Activated T-helper 17 cell treated with anti-CD3 and anti-CD28 coated beads, Interleukin-2, amount 50 U/mL, for 72 hours (primary cell): Measurements from ENCODE around the gene MROH2A. TPM values are rescaled to one million over a fixed set of nuclear protein-coding genes. Genes with fewer than 3 reads are reported as not detected.

Source experiments
- ATAC-seq: fragments of 150-1000 bp; cut with Tn5 transposase; replicated peaks from 2 replicates; pipeline ENCODE4 v1.10.0; 2021; ENCODE audit warnings: mild to moderate bottlenecking, moderate library complexity
- H3K27ac Mint-ChIP-seq: one replicate; pipeline ENCODE4 v1.8.0; 2022; ENCODE audit warnings: mixed read lengths
- H3K27me3 Mint-ChIP-seq: one replicate; pipeline ENCODE4 v1.8.0; 2022; ENCODE audit warnings: mixed read lengths
- H3K36me3 Mint-ChIP-seq: one replicate; pipeline ENCODE4 v1.8.0; 2022; ENCODE audit warnings: low read depth, mild to moderate bottlenecking, mixed read lengths
- H3K4me1 Mint-ChIP-seq: one replicate; pipeline ENCODE4 v1.8.0; 2022; ENCODE audit warnings: mixed read lengths
- H3K4me3 Mint-ChIP-seq: one replicate; pipeline ENCODE4 v1.8.0; 2022; ENCODE audit warnings: mild to moderate bottlenecking, mixed read lengths
- H3K9me3 Mint-ChIP-seq: one replicate; pipeline ENCODE4 v1.8.0; 2022; ENCODE audit warnings: mixed read lengths
- total RNA-seq, 2 donors: library from RNA; stranded (reverse); gene quantifications; one replicate each; pipeline ENCODE4 v1.2.3, GENCODE V29; 2022

MROH2A gene
- total RNA-seq, 2 donors from 2014 or later: not detected

- H3K9me3 Mint-ChIP-seq: no peaks in the 10 kb centered on the region
- ATAC-seq: no peak
- no peak overlapping the region for H3K27ac Mint-ChIP-seq
- H3K4me1 Mint-ChIP-seq: no peaks in the 10 kb centered on the region
- H3K27me3 Mint-ChIP-seq: peaks cover 8% of the 10 kb centered on the region
- no peaks in the 10 kb centered on the region for H3K36me3 Mint-ChIP-seq
- H3K4me3 Mint-ChIP-seq: no peak overlapping the region
Measured at GRCh38 chr2:233817361-233817911, 39.3 kb downstream of the MROH2A start.

DNA sequence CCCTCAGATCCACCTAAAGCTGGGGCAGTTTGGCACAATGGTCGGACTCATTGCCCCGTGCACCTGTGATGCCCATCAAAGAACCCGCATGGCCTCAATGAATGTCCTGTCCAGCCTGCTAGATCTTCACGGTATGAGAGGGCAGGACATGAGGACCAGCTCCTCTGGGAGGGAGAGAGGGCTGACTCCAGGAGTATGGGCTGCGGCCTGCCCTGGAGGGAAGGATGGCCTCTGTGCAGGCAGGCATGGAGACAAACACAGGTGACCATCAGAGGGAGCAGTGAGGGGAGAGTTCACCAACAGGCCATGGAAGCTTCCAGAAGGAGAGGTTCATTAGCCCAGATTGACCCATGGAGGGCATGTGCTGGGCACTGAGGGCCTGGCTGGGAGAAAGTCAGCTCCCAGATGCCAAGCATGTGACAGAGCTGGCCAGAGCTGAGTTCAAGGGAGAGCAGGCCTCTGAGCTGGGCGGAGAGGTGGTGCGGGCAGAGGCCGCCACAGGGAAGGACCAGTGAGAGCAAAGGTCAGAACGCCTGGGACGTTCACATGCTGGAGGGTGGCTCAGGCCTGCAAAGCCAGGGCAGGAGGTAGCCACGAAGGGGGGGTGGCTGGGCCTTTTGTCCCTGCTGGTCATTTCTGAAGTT, 40.0 kb downstream of the MROH2A start:
- H3K9me3 Mint-ChIP-seq: no peaks in the 10 kb centered on the region
- peaks cover 8% of the 10 kb centered on the region for H3K27me3 Mint-ChIP-seq
- no peak for ATAC-seq
- no peak overlapping the region for H3K4me3 Mint-ChIP-seq
- no peak overlapping the region for H3K27ac Mint-ChIP-seq
- no peaks in the 10 kb centered on the region for H3K36me3 Mint-ChIP-seq
- no peaks in the 10 kb centered on the region for H3K4me1 Mint-ChIP-seq

GRCh38 chr2:233818639-233819621, 40.8 kb downstream of the MROH2A start:
- H3K4me1 Mint-ChIP-seq: no peaks in the 10 kb centered on the region
- H3K9me3 Mint-ChIP-seq: no peaks in the 10 kb centered on the region
- no peak overlapping the region for H3K4me3 Mint-ChIP-seq
- no peaks in the 10 kb centered on the region for H3K36me3 Mint-ChIP-seq
- no peak overlapping the region for H3K27ac Mint-ChIP-seq
- H3K27me3 Mint-ChIP-seq: peaks cover 8% of the 10 kb centered on the region
- ATAC-seq: no peak

DNA sequence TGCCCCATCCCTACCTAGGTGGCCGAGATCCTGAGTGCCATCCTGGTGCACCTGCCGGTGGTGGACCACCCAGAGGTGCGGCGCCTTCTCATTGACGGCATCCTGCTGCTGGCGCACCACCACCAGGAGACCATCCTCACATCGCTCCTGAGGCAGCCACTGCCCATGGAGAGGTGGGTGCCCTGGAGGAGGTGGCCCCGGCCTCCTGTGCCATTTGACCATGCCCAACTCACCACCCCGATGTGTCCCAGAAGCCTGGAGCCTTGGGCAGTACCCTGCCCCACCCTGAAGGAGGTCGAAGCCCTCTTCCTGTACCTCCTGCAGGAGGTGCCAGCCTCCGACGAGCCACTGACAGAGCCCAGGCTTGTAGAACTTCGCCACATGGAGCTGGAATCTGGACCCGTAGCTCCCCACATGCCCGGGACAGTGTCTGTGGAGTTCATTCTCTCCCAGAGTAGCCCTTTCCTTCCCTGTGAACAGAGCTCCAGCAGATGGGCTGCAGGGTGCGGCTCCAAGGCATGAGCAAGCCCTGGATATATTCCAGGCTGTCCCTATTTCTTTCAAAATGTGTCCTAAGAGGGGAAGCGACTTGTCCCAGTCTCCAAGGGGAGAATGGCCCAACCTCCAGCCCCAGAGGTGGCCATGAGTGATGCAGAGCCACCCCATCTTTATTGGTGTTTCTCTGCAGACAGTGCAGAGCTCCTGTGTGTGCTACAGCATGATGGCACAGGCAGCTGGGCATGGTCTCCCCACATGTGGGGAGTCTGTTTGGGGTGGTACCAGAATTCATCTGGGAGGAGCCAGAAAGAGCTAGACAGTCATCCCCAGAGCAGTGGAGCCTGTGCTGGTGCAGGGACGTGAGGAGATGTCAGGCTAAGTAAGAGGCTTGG, 42.0 kb downstream of the MROH2A start:
- Mint-ChIP-seq H3K4me3 (no peak overlapping the region), H3K9me3 (no peaks in the 10 kb centered on the region), H3K27ac (no peak overlapping the region), H3K27me3 (peaks cover 9% of the 10 kb centered on the region), H3K36me3 (no peaks in the 10 kb centered on the region), H3K4me1 (no peaks in the 10 kb centered on the region)
- no peak for ATAC-seq

- peaks cover 13% of the 10 kb centered on the region for H3K27me3 Mint-ChIP-seq
- no peak for ATAC-seq
- no peak overlapping the region for H3K27ac Mint-ChIP-seq
- no peaks in the 10 kb centered on the region for H3K9me3 Mint-ChIP-seq
- H3K4me1 Mint-ChIP-seq: no peaks in the 10 kb centered on the region
- H3K4me3 Mint-ChIP-seq: no peak overlapping the region
- no peaks in the 10 kb centered on the region for H3K36me3 Mint-ChIP-seq
Measured at GRCh38 chr2:233820774-233821105, 42.6 kb downstream of the MROH2A start.

DNA sequence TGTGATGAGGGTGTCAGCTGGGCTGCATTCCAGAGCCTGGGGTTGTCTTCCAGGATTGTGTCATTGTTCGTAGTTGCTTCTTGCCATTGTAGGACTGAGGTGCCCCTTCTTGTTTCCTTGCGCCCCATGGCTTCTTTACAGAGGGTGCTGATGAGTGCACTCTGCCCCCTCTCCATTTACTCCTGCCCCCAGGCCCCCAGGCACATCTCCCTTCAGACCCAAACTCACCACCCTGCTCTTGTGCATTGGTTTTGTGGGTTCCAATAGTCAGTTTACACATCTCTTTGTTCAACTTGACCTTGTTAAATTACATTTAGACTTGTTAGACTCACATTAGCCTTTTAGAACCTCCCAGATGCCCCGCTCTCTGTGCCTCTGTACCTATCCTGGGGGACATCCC, 43.1 kb downstream of the MROH2A start:
- no peak overlapping the region for H3K27ac Mint-ChIP-seq
- no peaks in the 10 kb centered on the region for H3K9me3 Mint-ChIP-seq
- no peak overlapping the region for H3K4me3 Mint-ChIP-seq
- no peak for ATAC-seq
- peaks cover 14% of the 10 kb centered on the region for H3K27me3 Mint-ChIP-seq
- no peaks in the 10 kb centered on the region for H3K36me3 Mint-ChIP-seq
- H3K4me1 Mint-ChIP-seq: no peaks in the 10 kb centered on the region

DNA sequence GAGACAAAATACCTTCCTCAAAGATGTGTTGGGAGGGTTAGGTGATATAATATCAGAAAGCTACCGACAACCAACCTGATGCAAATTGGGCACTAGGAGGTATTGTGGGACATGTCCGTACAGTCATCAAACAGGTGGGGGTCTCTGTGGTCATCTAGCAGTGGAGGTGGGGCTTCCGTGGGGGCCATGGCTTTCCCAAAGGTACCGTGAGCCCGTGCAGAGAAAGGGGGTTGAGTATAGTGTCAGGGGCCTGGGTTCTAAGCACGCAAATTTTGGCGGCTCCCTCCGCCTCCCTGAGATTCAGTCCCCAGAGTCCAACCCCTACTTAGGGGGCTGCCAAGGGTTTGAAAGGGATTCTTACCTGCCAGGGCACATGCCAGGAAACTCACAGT, 43.6 kb downstream of the MROH2A start:
- Mint-ChIP-seq H3K27ac (no peak overlapping the region), H3K9me3 (no peaks in the 10 kb centered on the region), H3K4me3 (no peak overlapping the region), H3K4me1 (no peaks in the 10 kb centered on the region), H3K36me3 (no peaks in the 10 kb centered on the region), H3K27me3 (peaks cover 16% of the 10 kb centered on the region)
- no peak for ATAC-seq

GRCh38 chr2:233822101-233822771, 44.1 kb downstream of the MROH2A start:
- no peaks in the 10 kb centered on the region for H3K36me3 Mint-ChIP-seq
- H3K4me3 Mint-ChIP-seq: no peak overlapping the region
- peaks cover 16% of the 10 kb centered on the region for H3K27me3 Mint-ChIP-seq
- no peak overlapping the region for H3K27ac Mint-ChIP-seq
- H3K9me3 Mint-ChIP-seq: no peaks in the 10 kb centered on the region
- no peak for ATAC-seq
- no peaks in the 10 kb centered on the region for H3K4me1 Mint-ChIP-seq

DNA sequence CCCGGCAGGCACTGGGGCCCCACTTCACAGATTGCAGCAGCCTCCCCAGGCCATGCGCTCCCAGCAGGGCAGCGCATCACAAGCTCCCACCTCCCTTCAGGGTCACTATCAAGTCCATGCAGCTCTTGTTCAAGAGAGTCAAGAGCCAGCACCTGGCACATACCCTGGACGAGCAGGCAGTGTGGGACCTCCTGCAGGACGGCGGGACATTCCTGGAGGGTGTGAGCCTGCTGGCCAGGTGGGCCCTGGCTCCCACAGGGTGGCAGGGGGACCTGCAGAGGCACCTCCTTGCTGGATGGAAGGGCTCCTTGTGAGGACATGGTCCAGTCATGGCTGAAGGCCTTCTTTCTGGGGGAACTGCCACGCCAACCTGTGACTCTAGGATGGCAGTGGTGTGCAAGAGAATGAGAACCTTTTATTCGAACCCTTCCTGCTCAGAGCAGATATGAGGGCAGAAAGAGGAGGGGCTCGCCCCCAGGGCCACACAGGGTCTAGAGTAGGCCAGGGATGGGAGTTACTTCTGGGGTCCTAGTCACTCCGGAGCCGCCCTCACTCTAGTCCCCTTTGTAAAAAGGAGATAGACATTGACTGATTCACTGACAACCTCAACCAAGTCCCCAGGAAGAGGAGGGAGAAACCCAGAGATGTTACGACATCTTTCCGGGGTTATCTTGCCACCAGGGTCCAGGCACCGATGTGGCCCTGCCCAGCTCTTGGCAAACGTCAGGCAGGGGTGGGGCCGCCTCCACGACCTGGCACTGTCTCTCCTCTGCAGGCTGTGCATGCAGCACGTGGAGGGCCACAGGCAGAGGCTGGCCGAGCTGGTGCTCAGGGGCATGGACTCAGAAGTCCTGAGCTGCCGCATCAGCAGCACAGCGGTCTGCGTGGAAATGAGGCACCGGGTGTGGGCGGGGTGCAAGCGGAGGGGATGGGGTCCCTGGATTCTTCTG, 44.9 kb downstream of the MROH2A start:
- no peak overlapping the region for H3K27ac Mint-ChIP-seq
- H3K36me3 Mint-ChIP-seq: no peaks in the 10 kb centered on the region
- H3K4me1 Mint-ChIP-seq: no peaks in the 10 kb centered on the region
- peaks cover 14% of the 10 kb centered on the region for H3K27me3 Mint-ChIP-seq
- ATAC-seq: no peak
- no peaks in the 10 kb centered on the region for H3K9me3 Mint-ChIP-seq
- H3K4me3 Mint-ChIP-seq: no peak overlapping the region

GRCh38 chr2:233823731-233824121, 45.6 kb downstream of the MROH2A start:
- Mint-ChIP-seq H3K27me3 (peaks cover 12% of the 10 kb centered on the region), H3K36me3 (no peaks in the 10 kb centered on the region), H3K9me3 (no peaks in the 10 kb centered on the region), H3K4me3 (no peak overlapping the region), H3K27ac (no peak overlapping the region), H3K4me1 (no peaks in the 10 kb centered on the region)
- no peak for ATAC-seq

DNA sequence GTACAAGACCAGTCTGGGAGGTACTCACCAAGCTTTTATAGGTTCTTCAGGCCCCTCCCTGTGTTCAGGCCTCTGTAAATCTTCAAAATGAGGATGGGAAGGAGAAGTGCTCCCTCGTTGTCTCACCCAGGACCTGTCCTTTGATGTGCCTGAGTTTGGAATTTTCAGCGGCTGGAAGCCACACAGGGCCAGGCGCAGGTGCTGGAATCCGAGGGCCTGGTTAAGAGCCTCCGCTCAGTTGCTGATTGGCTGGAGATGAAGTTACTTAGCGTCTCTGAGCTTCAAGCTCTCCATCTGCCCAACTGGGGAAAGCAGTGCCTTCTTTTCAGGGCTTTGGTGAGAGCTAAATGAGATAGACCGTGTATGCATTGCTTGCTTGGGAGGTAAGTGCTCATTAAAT, 46.2 kb downstream of the MROH2A start:
- Mint-ChIP-seq H3K36me3 (no peaks in the 10 kb centered on the region), H3K4me3 (no peak overlapping the region), H3K4me1 (no peaks in the 10 kb centered on the region), H3K9me3 (no peaks in the 10 kb centered on the region), H3K27ac (no peak overlapping the region), H3K27me3 (peaks cover 12% of the 10 kb centered on the region)
- no peak for ATAC-seq

DNA sequence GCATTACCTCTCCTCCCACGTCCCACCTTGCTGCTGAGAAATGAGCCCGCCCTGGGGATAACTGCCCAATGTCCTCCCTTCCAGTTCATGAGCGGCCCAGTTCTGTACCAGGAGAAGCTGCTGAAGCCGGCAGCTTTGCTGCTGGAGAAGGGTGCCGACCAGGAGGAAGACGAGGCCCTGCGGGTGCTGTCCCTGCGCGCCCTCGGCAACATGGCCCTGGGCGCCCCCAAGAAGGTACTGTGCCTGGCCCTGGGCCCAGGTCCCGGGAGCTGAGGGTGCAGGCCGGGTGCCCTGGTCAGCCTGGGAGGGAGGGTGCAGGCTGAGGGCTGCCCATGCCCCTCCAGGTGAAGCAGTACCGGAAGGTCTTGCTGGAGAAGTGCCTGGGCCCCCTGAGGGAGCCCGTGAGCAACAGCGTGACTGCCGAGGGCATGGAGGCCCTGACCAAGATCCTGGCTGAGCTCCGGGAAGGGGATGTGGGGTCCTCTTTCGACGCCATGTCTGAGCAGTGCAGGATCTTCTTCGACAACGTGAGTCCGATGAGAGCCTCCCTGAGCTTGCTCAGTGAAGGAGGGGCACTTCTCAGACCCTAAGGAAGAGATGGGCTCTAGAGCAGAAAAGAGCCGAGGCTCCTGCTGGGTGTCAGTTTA, 50.5 kb downstream of the MROH2A start:
- Mint-ChIP-seq H3K4me1 (no peaks in the 10 kb centered on the region), H3K27me3 (peaks cover 8% of the 10 kb centered on the region), H3K27ac (no peak overlapping the region), H3K36me3 (no peaks in the 10 kb centered on the region), H3K9me3 (no peaks in the 10 kb centered on the region), H3K4me3 (no peak overlapping the region)
- no peak for ATAC-seq
